GM12801 (cell line): ENCODE measurements around the gene COL6A2.

Source experiments
- CTCF ChIP-seq: IDR thresholded peaks from one replicate; pipeline ENCODE4 v1.5.1; 2011; ENCODE audit warnings: control low read depth; ENCODE audit not compliant: insufficient read length; ENCODE audit errors: extremely low read depth

The COL6A2 gene

GRCh38 chr21:46142582-46143473, 44.9 kb downstream of the COL6A2 start:
- TF ChIP-seq CTCF: no peak

GRCh38 chr21:46144464-46145070, 46.7 kb downstream of the COL6A2 start:
- no peak for TF ChIP-seq CTCF

GRCh38 chr21:46145159-46145839, 47.4 kb downstream of the COL6A2 start:
- TF ChIP-seq CTCF: no peak

GRCh38 chr21:46145840-46146691, 48.2 kb downstream of the COL6A2 start:
- TF ChIP-seq CTCF: no peak

- no peak for TF ChIP-seq CTCF
These were observed 48.9 kb downstream of the COL6A2 start for GRCh38 chr21:46146856-46147255.

- TF ChIP-seq CTCF: no peak
These were observed 50.2 kb downstream of the COL6A2 start for GRCh38 chr21:46148106-46148505.
